A549 treated with RU486 at 1 μM for 4 hours (cell line): ENCODE results near the gene TMEM130. TPM values are rescaled to one million over a fixed set of nuclear protein-coding genes. Genes with fewer than 3 reads are reported as not detected.

Experiments
- total RNA-seq: library from RNA; stranded (reverse); fragments of 200-300 nt; extraction: Qiagen RNA extraction; gene quantifications from 5 replicates; pipeline ENCODE4 v1.2.3, GENCODE V29; 2022; ENCODE audit warnings: low read depth

The TMEM130 gene, protein sequence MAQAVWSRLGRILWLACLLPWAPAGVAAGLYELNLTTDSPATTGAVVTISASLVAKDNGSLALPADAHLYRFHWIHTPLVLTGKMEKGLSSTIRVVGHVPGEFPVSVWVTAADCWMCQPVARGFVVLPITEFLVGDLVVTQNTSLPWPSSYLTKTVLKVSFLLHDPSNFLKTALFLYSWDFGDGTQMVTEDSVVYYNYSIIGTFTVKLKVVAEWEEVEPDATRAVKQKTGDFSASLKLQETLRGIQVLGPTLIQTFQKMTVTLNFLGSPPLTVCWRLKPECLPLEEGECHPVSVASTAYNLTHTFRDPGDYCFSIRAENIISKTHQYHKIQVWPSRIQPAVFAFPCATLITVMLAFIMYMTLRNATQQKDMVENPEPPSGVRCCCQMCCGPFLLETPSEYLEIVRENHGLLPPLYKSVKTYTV
- 0.30 to 0.54 TPM (median 0.39 TPM) in 5 replicates for total RNA-seq

GRCh38 chr7:98869597-98870120 is at the start of gene TMEM130:
TSS of gene TMEM130 (minus strand) at chr7:98870014. CDS start at chr7:98869861, 153 bp downstream.

GRCh38 chr7:98878365-98879197 is 8.8 kb upstream of the TMEM130 start, which contains the start of gene TRRAP:
TSS of gene TRRAP (plus strand) at chr7:98878532. CDS start at chr7:98881151, 2,619 bp downstream.

Other genes starting within 250 kb of the TMEM130 start
- 15.7 to 19.2 TPM (median 17.8 TPM) in 5 replicates for gene TRRAP, start 8.5 kb upstream of the TMEM130 start, total RNA-seq